Neural progenitor cell (in vitro differentiated cells): Measurements from ENCODE around the gene EYA4. TPM values are rescaled to one million over a fixed set of nuclear protein-coding genes. Genes with fewer than 3 reads are reported as not detected.

Source experiments
- DNase-seq: peaks from one replicate; pipeline ENCODE4 v3.0.0-alpha.2; 2016; ENCODE audit warnings: low spot score
- H2AFZ ChIP-seq: fragments of 200-600 bp; sonication (generic); replicated peaks from 2 replicates; pipeline ENCODE4 v1.6.1; 2016; ENCODE audit warnings: antibody characterized with exemption
- H3F3A ChIP-seq: fragments of 200-600 bp; sonication (generic); 2 replicates; pipeline ENCODE4 v1.6.1; 2016; ENCODE audit warnings: antibody characterized with exemption, low read depth
- H3K27ac ChIP-seq: fragments of 200-600 bp; sonication (generic); 2 replicates; pipeline ENCODE4 v1.5.1; 2016; ENCODE audit warnings: mild to moderate bottlenecking
- H3K27me3 ChIP-seq: fragments of 200-600 bp; sonication (generic); 2 replicates; pipeline ENCODE4 v1.6.1; 2016; ENCODE audit warnings: mild to moderate bottlenecking, moderate library complexity
- H3K36me3 ChIP-seq: fragments of 200-600 bp; sonication (generic); 2 replicates; pipeline ENCODE4 v1.5.1; 2016
- H3K4me1 ChIP-seq: fragments of 200-600 bp; sonication (generic); 2 replicates; pipeline ENCODE4 v1.6.1; 2016; ENCODE audit warnings: mixed run types
- H3K4me2 ChIP-seq: fragments of 200-600 bp; sonication (generic); 2 replicates; pipeline ENCODE4 v1.6.1; 2016
- H3K4me3 ChIP-seq: fragments of 200-600 bp; sonication (generic); 2 replicates; pipeline ENCODE4 v1.5.1; 2016
- H3K79me2 ChIP-seq: fragments of 200-600 bp; sonication (generic); 2 replicates; pipeline ENCODE4 v1.6.1; 2016; ENCODE audit warnings: low read depth
- H3K9ac ChIP-seq: fragments of 200-600 bp; sonication (generic); 2 replicates; pipeline ENCODE4 v1.6.1; 2016
- H3K9me3 ChIP-seq: fragments of 200-600 bp; sonication (generic); 2 replicates; pipeline ENCODE4 v1.5.1; 2016; ENCODE audit warnings: low read depth
- H4K20me1 ChIP-seq: fragments of 200-600 bp; sonication (generic); 2 replicates; pipeline ENCODE4 v1.6.1; 2016; ENCODE audit warnings: low read depth
- H3K27ac Mint-ChIP-seq: 3 replicates; pipeline ENCODE4 v1.8.0; 2021; ENCODE audit warnings: mixed read lengths
- H3K27me3 Mint-ChIP-seq: 2 replicates; pipeline ENCODE4 v1.8.0; 2022; ENCODE audit warnings: low read depth, mild to moderate bottlenecking, inconsistent platforms, moderate library complexity, mixed read lengths; ENCODE audit not compliant: insufficient read depth
- H3K36me3 Mint-ChIP-seq: 3 replicates; pipeline ENCODE4 v1.8.0; 2021; ENCODE audit warnings: mixed read lengths
- H3K4me1 Mint-ChIP-seq: 3 replicates; pipeline ENCODE4 v1.8.0; 2021; ENCODE audit warnings: mixed read lengths
- H3K4me3 Mint-ChIP-seq: 3 replicates; pipeline ENCODE4 v1.8.0; 2021; ENCODE audit warnings: mild to moderate bottlenecking, moderate library complexity, mixed read lengths
- H3K9me3 Mint-ChIP-seq: 3 replicates; pipeline ENCODE4 v1.8.0; 2020; ENCODE audit warnings: mixed read lengths
- EZH2 ChIP-seq: fragments of 200-600 bp; sonication (generic); IDR thresholded peaks from 2 replicates; pipeline ENCODE4 v1.6.1; 2017; ENCODE audit warnings: antibody characterized with exemption, mild to moderate bottlenecking, moderate library complexity
- EZH2phosphoT487 ChIP-seq: fragments of 200-600 bp; sonication (generic); IDR thresholded peaks from 2 replicates; pipeline ENCODE4 v1.6.1; 2017; ENCODE audit warnings: antibody characterized with exemption
- total RNA-seq: library from RNA; depleted of rRNA; stranded (reverse); fragments of >200 nt; gene quantifications from 2 replicates; pipeline ENCODE4 v1.2.3, GENCODE V29; 2015; ENCODE audit warnings: low replicate concordance
- TF ChIP-seq, protein P1 (sequence below): fragments of 200-600 bp; sonication (generic); IDR thresholded peaks from 2 replicates; pipeline ENCODE4 v1.5.1; 2017; ENCODE audit warnings: antibody characterized with exemption, mild to moderate bottlenecking

Gene EYA4
- total RNA-seq, 1 donor from 2014 or later = 2.4 TPM

DNA sequence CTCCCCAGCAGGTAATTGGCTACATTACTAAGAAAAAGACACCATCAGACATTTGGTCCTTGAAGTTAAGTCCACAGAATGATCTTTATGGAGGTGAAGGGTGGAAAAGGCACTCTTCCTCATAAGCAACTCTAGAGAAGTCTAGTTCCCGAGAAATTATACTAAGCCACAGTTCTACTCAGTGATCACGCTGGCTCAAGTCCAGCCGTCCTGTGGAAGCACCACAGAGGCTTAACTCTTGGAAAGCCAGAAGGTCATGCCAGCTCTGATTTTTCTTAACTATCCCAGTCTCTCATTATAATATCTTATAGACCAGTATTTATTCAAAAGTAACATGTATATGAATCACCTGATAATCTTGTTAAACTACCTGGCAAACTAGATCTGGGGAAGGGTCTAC, 258.5 kb downstream of the EYA4 start:
- no peaks in the 10 kb centered on the region for H3K9me3 Mint-ChIP-seq
- H3K4me3 Mint-ChIP-seq = no peak overlapping the region
- H3K36me3 Mint-ChIP-seq = no peaks in the 10 kb centered on the region
- H3K79me2 ChIP-seq = no peaks in the 10 kb centered on the region
- peaks cover 13% of the 10 kb centered on the region for H3K4me1 Mint-ChIP-seq
- no peaks in the 10 kb centered on the region for H3K36me3 ChIP-seq
- DNase-seq = no peak
- H3K27ac Mint-ChIP-seq = no peak overlapping the region
- H3K27me3 ChIP-seq = no peaks in the 10 kb centered on the region
- no peak overlapping the region for H3K4me2 ChIP-seq
- no peaks in the 10 kb centered on the region for H3K4me1 ChIP-seq
- no peak overlapping the region for H3K9ac ChIP-seq
- H3K9me3 ChIP-seq = no peaks in the 10 kb centered on the region
- H3K4me3 ChIP-seq = no peak overlapping the region
- TF ChIP-seq, protein P1, sequence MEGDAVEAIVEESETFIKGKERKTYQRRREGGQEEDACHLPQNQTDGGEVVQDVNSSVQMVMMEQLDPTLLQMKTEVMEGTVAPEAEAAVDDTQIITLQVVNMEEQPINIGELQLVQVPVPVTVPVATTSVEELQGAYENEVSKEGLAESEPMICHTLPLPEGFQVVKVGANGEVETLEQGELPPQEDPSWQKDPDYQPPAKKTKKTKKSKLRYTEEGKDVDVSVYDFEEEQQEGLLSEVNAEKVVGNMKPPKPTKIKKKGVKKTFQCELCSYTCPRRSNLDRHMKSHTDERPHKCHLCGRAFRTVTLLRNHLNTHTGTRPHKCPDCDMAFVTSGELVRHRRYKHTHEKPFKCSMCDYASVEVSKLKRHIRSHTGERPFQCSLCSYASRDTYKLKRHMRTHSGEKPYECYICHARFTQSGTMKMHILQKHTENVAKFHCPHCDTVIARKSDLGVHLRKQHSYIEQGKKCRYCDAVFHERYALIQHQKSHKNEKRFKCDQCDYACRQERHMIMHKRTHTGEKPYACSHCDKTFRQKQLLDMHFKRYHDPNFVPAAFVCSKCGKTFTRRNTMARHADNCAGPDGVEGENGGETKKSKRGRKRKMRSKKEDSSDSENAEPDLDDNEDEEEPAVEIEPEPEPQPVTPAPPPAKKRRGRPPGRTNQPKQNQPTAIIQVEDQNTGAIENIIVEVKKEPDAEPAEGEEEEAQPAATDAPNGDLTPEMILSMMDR = no peak
- no peak for TF ChIP-seq EZH2phosphoT487
- no peak for TF ChIP-seq EZH2
- no peaks in the 10 kb centered on the region for H4K20me1 ChIP-seq
- H2AFZ ChIP-seq = no peak overlapping the region
- H3K27ac ChIP-seq = no peak overlapping the region
- no peaks in the 10 kb centered on the region for H3F3A ChIP-seq
- H3K27me3 Mint-ChIP-seq = no peaks in the 10 kb centered on the region

DNA sequence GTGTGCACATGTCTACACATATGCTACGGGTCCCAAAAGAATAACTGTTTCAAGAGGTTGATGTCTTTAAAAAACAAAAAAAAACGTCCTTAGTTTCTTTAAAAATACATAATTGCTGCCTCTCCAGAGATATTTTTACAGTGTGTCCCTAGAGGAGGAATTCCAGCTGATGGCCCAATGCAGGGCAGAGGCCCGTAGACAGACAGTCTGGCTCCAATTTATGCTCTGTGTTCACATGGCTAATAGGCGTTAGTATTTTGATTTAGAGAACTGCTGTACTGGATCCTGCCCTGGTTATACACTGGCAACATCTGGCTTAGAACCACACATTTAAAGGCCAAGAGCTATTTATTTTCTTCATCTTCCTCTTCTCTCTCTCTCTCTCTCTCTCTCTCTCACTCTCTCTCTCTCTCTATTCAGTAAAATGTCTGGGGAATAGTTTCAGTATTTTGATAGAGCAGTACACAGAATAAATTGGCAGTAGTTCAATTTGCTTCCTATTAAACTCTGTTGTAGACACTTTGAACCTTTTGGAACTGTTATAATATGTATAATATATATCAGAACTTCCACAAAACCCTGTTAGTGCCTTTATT, 260.6 kb downstream of the EYA4 start:
- Histone ChIP-seq H3K36me3 (no peaks in the 10 kb centered on the region), H3K4me1 (no peaks in the 10 kb centered on the region), H3K27me3 (no peaks in the 10 kb centered on the region), H3K9me3 (no peaks in the 10 kb centered on the region), H3F3A (no peaks in the 10 kb centered on the region), H3K4me2 (no peak overlapping the region), H3K4me3 (no peak overlapping the region), H3K79me2 (no peaks in the 10 kb centered on the region), H3K27ac (no peak overlapping the region), H3K9ac (no peak overlapping the region), H2AFZ (no peak overlapping the region), H4K20me1 (no peaks in the 10 kb centered on the region)
- Mint-ChIP-seq H3K4me3 (no peak overlapping the region), H3K27ac (no peak overlapping the region), H3K36me3 (no peaks in the 10 kb centered on the region), H3K9me3 (no peaks in the 10 kb centered on the region), H3K27me3 (no peaks in the 10 kb centered on the region), H3K4me1 (peaks cover 13% of the 10 kb centered on the region)
- TF ChIP-seq EZH2phosphoT487 = no peak
- TF ChIP-seq EZH2 = no peak
- TF ChIP-seq, protein P1 = no peak
- DNase-seq = no peak

DNA sequence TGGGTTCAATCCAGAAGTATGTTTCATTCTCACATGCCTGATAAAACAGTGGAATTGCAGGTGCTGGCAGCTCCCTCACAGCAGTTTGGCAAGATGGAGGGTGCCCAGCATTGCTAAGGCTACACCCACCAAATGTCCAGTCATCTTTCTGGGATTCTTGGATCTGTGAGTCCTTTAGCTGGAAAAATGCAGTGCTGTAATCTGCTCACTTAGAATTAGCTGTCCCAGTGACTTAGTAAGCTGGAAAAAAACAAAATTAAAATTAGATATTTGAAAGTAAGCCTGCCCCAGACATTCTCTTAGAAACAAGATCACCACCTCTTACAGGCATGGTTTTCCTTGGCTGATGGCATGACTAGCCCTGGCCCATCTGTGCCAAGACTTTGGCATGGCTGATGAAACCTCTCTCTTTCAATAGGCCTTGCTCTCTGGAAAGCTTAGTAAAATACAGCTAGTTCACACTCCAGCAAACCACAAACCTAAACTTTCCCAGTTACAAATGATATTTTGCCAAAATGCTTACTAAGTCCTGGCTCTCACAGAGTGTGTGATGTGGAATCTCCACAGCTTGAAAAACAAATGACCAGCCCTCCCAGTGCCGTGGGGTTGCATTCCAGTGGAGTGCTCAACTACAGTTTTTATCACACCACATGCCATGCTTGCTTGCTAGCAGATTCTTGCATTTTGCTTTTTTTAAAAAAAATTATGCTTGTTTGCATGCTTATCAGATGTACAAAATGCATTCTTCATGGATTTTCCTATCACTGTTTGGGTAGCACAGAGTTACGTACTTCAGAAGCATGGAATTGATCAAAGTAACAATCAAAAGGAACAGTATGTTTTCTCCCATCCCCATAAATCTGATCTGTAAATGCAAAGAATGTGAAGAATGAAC, 261.5 kb downstream of the EYA4 start:
- no peaks in the 10 kb centered on the region for H4K20me1 ChIP-seq
- no peak overlapping the region for H3K4me2 ChIP-seq
- H3K4me3 Mint-ChIP-seq = no peak overlapping the region
- no peaks in the 10 kb centered on the region for H3F3A ChIP-seq
- no peak overlapping the region for H3K4me3 ChIP-seq
- no peaks in the 10 kb centered on the region for H3K36me3 Mint-ChIP-seq
- no peak overlapping the region for H2AFZ ChIP-seq
- H3K9ac ChIP-seq = no peak overlapping the region
- H3K9me3 Mint-ChIP-seq = no peaks in the 10 kb centered on the region
- no peaks in the 10 kb centered on the region for H3K27me3 ChIP-seq
- no peaks in the 10 kb centered on the region for H3K79me2 ChIP-seq
- no peaks in the 10 kb centered on the region for H3K36me3 ChIP-seq
- H3K27ac Mint-ChIP-seq = peak overlapping the region; percentile 67
- peaks cover 13% of the 10 kb centered on the region for H3K4me1 Mint-ChIP-seq
- TF ChIP-seq EZH2phosphoT487 = no peak
- TF ChIP-seq EZH2 = no peak
- TF ChIP-seq, protein P1 = no peak
- H3K27ac ChIP-seq = no peak overlapping the region
- H3K4me1 ChIP-seq = no peaks in the 10 kb centered on the region
- H3K27me3 Mint-ChIP-seq = no peaks in the 10 kb centered on the region
- H3K9me3 ChIP-seq = no peaks in the 10 kb centered on the region
- peak; percentile 3 for DNase-seq
